ENCODE results near the gene ABCA9. TPM values are rescaled to one million over a fixed set of nuclear protein-coding genes. Genes with fewer than 3 reads are reported as not detected.

The ABCA9 gene
- total RNA-seq, 1 experiment from 2014 or later, result 0.05 TPM

DNA sequence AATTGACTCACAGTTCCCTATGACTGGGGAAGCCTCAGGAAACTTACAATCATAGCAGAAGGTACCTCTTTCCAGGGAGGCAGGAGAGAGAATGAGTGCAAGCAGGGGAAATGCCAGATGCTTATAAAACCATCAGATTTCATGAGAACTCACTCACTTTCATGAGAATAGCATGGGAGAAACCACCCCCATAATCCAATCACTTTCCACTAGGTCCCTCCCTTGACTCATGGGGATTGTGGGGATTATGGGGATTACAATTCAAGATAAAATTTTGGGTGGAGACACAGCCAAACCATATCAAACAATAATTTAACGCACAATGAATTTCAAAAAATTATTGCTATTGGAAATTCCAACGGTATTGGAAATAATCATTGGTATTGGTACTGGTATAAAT lies 15.1 kb downstream of the ABCA9 start:
- H3K36me3 ChIP-seq (ENCODE audit: control insufficient read depth, insufficient read depth, low read length), result no peaks in the 10 kb centered on the region
- BruUV-seq (replicated peaks), result no TSS peak
- no peak for ATAC-seq
- no peak for DNase-seq (ENCODE audit: low read depth, low spot score)
- ChIA-PET CTCF (no interaction called here), POLR2A (no interaction called here)
- no peak overlapping the region for H3K27ac ChIP-seq (ENCODE audit: low read length)
- in situ Hi-C loops (cut with HindIII; ENCODE audit: low pct_unique_long_range_greater_than_20kb, low sequenced_read_pairs) (no loop called here), intact Hi-C loops (cut with micrococcal nuclease; ENCODE audit: unreplicated experiment) (no loop called here)
- H3K27me3 ChIP-seq (ENCODE audit: control insufficient read depth, insufficient read depth, low read length), result no peaks in the 10 kb centered on the region
- TF ChIP-seq TCF7L2 (IDR thresholded peaks at IDR 0.05; ENCODE audit: low read depth, low read length) (no peak), POLR2AphosphoS5 (IDR thresholded peaks at IDR 0.05; ENCODE audit: low read depth, low read length) (no peak), SIN3A (IDR thresholded peaks at IDR 0.05; ENCODE audit: borderline replicate concordance, insufficient read depth, low read depth, low read length) (no peak)
- TF ChIP-seq, protein P1, sequence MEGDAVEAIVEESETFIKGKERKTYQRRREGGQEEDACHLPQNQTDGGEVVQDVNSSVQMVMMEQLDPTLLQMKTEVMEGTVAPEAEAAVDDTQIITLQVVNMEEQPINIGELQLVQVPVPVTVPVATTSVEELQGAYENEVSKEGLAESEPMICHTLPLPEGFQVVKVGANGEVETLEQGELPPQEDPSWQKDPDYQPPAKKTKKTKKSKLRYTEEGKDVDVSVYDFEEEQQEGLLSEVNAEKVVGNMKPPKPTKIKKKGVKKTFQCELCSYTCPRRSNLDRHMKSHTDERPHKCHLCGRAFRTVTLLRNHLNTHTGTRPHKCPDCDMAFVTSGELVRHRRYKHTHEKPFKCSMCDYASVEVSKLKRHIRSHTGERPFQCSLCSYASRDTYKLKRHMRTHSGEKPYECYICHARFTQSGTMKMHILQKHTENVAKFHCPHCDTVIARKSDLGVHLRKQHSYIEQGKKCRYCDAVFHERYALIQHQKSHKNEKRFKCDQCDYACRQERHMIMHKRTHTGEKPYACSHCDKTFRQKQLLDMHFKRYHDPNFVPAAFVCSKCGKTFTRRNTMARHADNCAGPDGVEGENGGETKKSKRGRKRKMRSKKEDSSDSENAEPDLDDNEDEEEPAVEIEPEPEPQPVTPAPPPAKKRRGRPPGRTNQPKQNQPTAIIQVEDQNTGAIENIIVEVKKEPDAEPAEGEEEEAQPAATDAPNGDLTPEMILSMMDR (IDR thresholded peaks at IDR 0.05), result no peak
- TF ChIP-seq, protein P2, sequence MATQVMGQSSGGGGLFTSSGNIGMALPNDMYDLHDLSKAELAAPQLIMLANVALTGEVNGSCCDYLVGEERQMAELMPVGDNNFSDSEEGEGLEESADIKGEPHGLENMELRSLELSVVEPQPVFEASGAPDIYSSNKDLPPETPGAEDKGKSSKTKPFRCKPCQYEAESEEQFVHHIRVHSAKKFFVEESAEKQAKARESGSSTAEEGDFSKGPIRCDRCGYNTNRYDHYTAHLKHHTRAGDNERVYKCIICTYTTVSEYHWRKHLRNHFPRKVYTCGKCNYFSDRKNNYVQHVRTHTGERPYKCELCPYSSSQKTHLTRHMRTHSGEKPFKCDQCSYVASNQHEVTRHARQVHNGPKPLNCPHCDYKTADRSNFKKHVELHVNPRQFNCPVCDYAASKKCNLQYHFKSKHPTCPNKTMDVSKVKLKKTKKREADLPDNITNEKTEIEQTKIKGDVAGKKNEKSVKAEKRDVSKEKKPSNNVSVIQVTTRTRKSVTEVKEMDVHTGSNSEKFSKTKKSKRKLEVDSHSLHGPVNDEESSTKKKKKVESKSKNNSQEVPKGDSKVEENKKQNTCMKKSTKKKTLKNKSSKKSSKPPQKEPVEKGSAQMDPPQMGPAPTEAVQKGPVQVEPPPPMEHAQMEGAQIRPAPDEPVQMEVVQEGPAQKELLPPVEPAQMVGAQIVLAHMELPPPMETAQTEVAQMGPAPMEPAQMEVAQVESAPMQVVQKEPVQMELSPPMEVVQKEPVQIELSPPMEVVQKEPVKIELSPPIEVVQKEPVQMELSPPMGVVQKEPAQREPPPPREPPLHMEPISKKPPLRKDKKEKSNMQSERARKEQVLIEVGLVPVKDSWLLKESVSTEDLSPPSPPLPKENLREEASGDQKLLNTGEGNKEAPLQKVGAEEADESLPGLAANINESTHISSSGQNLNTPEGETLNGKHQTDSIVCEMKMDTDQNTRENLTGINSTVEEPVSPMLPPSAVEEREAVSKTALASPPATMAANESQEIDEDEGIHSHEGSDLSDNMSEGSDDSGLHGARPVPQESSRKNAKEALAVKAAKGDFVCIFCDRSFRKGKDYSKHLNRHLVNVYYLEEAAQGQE (IDR thresholded peaks at IDR 0.05; ENCODE audit: insufficient read depth in 1 of 2, low read depth in 2 of 2, low read length in 1 of 2), result no peak
- no peaks in the 10 kb centered on the region for H3K4me1 ChIP-seq (ENCODE audit: control insufficient read depth, insufficient read depth, low read length)
- H3K4me3 ChIP-seq (ENCODE audit: low read depth in 2 of 2, low read length in 2 of 2), result no peak overlapping the region
- H3K9me3 ChIP-seq (ENCODE audit: control insufficient read depth, insufficient read depth, low read depth, low read length), result no peaks in the 10 kb centered on the region

DNA sequence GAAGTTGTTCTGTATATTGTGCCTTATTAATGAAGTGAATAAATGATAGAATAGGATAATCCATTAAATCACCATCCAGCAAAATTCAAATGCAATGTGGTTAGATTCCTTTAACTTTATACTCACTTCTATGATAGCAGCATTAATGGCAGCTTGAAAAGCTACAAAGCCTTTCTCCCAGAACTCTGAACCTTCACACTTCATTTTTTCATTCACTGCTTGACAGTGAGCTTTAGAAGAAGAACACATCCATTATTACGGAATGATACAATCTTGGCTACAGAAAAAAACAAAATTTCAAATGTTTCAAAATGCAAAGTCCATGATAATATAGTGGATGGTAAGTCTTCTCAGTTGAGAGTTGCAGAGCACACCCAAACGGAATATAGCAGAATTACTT lies 16.4 kb downstream of the ABCA9 start:
- Histone ChIP-seq H3K27ac (ENCODE audit: low read length) (no peak overlapping the region), H3K9me3 (ENCODE audit: control insufficient read depth, insufficient read depth, low read depth, low read length) (no peaks in the 10 kb centered on the region), H3K4me1 (ENCODE audit: control insufficient read depth, insufficient read depth, low read length) (no peaks in the 10 kb centered on the region), H3K36me3 (ENCODE audit: control insufficient read depth, insufficient read depth, low read length) (no peaks in the 10 kb centered on the region), H3K27me3 (ENCODE audit: control insufficient read depth, insufficient read depth, low read length) (no peaks in the 10 kb centered on the region), H3K4me3 (ENCODE audit: low read depth in 2 of 2, low read length in 2 of 2) (no peak overlapping the region)
- BruUV-seq (replicated peaks), result no TSS peak
- intact Hi-C loops (cut with micrococcal nuclease; ENCODE audit: unreplicated experiment), result no loop called here
- DNase-seq (ENCODE audit: low read depth, low spot score) (no peak), ATAC-seq (no peak)
- TF ChIP-seq, protein P2 (IDR thresholded peaks at IDR 0.05; ENCODE audit: insufficient read depth in 1 of 2, low read depth in 2 of 2, low read length in 1 of 2), result no peak
- TF ChIP-seq POLR2AphosphoS5 (IDR thresholded peaks at IDR 0.05; ENCODE audit: low read depth, low read length) (no peak), SIN3A (IDR thresholded peaks at IDR 0.05; ENCODE audit: borderline replicate concordance, insufficient read depth, low read depth, low read length) (no peak), TCF7L2 (IDR thresholded peaks at IDR 0.05; ENCODE audit: low read depth, low read length) (no peak)
- TF ChIP-seq, protein P1 (IDR thresholded peaks at IDR 0.05), result no peak
- in situ Hi-C loops (cut with HindIII; ENCODE audit: low pct_unique_long_range_greater_than_20kb, low sequenced_read_pairs), result no loop called here
- CTCF ChIA-PET, result no interaction called here
- POLR2A ChIA-PET, result no interaction called here
